Effector memory CD4-positive, alpha-beta T cell (primary cell): ENCODE results near the gene MAPK12.

Experiments used
- DNase-seq, 3 donors: peaks; one replicate each; pipeline ENCODE4 v3.0.0-alpha.2; 2020
- H3K27ac ChIP-seq: 2 replicates; pipeline ENCODE4 v1.7.0; 2013; ENCODE audit warnings: mild to moderate bottlenecking, low read length, moderate library complexity; ENCODE audit not compliant: insufficient read depth, poor library complexity, severe bottlenecking
- H3K27me3 ChIP-seq: replicated peaks from 2 replicates; pipeline ENCODE4 v1.7.0; 2013; ENCODE audit warnings: mild to moderate bottlenecking, low read length; ENCODE audit not compliant: insufficient read depth, control insufficient read depth, poor library complexity, severe bottlenecking
- H3K36me3 ChIP-seq: 2 replicates; pipeline ENCODE4 v1.7.0; 2013; ENCODE audit warnings: mild to moderate bottlenecking, low read length, moderate library complexity; ENCODE audit not compliant: control insufficient read depth, insufficient read depth
- H3K4me1 ChIP-seq: 2 replicates; pipeline ENCODE4 v1.7.0; 2013; ENCODE audit warnings: low read length, mild to moderate bottlenecking; ENCODE audit not compliant: control insufficient read depth, insufficient read depth, poor library complexity, severe bottlenecking
- H3K4me3 ChIP-seq: 2 replicates; pipeline ENCODE4 v1.7.0; 2013; ENCODE audit warnings: low read length, low read depth, mild to moderate bottlenecking; ENCODE audit not compliant: insufficient read depth, poor library complexity, severe bottlenecking
- H3K9me3 ChIP-seq: 2 replicates; pipeline ENCODE4 v1.7.0; 2013; ENCODE audit warnings: mild to moderate bottlenecking, low read length, moderate library complexity; ENCODE audit not compliant: control insufficient read depth

MAPK12 gene

GRCh38 chr22:50220603-50221409, 40.7 kb downstream of the MAPK12 start:
- Histone ChIP-seq H3K9me3 (no peaks in the 10 kb centered on the region), H3K27ac (no peak overlapping the region), H3K27me3 (no peaks in the 10 kb centered on the region), H3K36me3 (peaks cover 91% of the 10 kb centered on the region), H3K4me1 (no peaks in the 10 kb centered on the region), H3K4me3 (no peak overlapping the region)
- no peak for DNase-seq

GRCh38 chr22:50219800-50220602, 41.5 kb downstream of the MAPK12 start:
- Histone ChIP-seq H3K9me3 (no peaks in the 10 kb centered on the region), H3K27me3 (no peaks in the 10 kb centered on the region), H3K36me3 (peaks cover 90% of the 10 kb centered on the region), H3K4me3 (no peak overlapping the region), H3K27ac (no peak overlapping the region), H3K4me1 (no peaks in the 10 kb centered on the region)
- DNase-seq, result no peak

- Histone ChIP-seq H3K9me3 (no peaks in the 10 kb centered on the region), H3K36me3 (peaks cover 87% of the 10 kb centered on the region), H3K4me3 (no peak overlapping the region), H3K27ac (no peak overlapping the region), H3K27me3 (no peaks in the 10 kb centered on the region), H3K4me1 (no peaks in the 10 kb centered on the region)
- no peak for DNase-seq
Measured at GRCh38 chr22:50218996-50219727, 42.3 kb downstream of the MAPK12 start.

GRCh38 chr22:50218153-50218995, 43.1 kb downstream of the MAPK12 start:
- H3K36me3 ChIP-seq, result peaks cover 84% of the 10 kb centered on the region
- no peak for DNase-seq

GRCh38 chr22:50217543-50218152, 43.8 kb downstream of the MAPK12 start:
- Histone ChIP-seq H3K27ac (no peak overlapping the region), H3K4me3 (no peak overlapping the region), H3K9me3 (no peaks in the 10 kb centered on the region), H3K27me3 (no peaks in the 10 kb centered on the region), H3K36me3 (peaks cover 78% of the 10 kb centered on the region), H3K4me1 (no peaks in the 10 kb centered on the region)
- no peak for DNase-seq

More at GRCh38 chr22:50218153-50218995, 43.1 kb downstream of the MAPK12 start:
- H3K4me1 ChIP-seq, result no peaks in the 10 kb centered on the region
- no peaks in the 10 kb centered on the region for H3K27me3 ChIP-seq
- no peak overlapping the region for H3K27ac ChIP-seq
- no peak overlapping the region for H3K4me3 ChIP-seq
- H3K9me3 ChIP-seq, result no peaks in the 10 kb centered on the region

- no peaks in the 10 kb centered on the region for H3K4me1 ChIP-seq
- no peak overlapping the region for H3K27ac ChIP-seq
- peaks cover 78% of the 10 kb centered on the region for H3K36me3 ChIP-seq
- no peaks in the 10 kb centered on the region for H3K9me3 ChIP-seq
- no peak for DNase-seq
- H3K27me3 ChIP-seq, result no peaks in the 10 kb centered on the region
- H3K4me3 ChIP-seq, result no peak overlapping the region
Measured at GRCh38 chr22:50216684-50217520, 44.6 kb downstream of the MAPK12 start.

GRCh38 chr22:50216055-50216683, 45.3 kb downstream of the MAPK12 start:
- H3K27ac ChIP-seq, result no peak overlapping the region
- H3K4me1 ChIP-seq, result no peaks in the 10 kb centered on the region
- H3K9me3 ChIP-seq, result no peaks in the 10 kb centered on the region
- no peaks in the 10 kb centered on the region for H3K27me3 ChIP-seq
- no peak overlapping the region for H3K4me3 ChIP-seq
- no peak for DNase-seq
- peaks cover 73% of the 10 kb centered on the region for H3K36me3 ChIP-seq

- DNase-seq, result no peak
- Histone ChIP-seq H3K4me1 (no peaks in the 10 kb centered on the region), H3K27me3 (no peaks in the 10 kb centered on the region), H3K9me3 (no peaks in the 10 kb centered on the region), H3K4me3 (no peak overlapping the region), H3K27ac (no peak overlapping the region), H3K36me3 (peaks cover 73% of the 10 kb centered on the region)
Measured at GRCh38 chr22:50215297-50216054, 46.0 kb downstream of the MAPK12 start.
